HL-60/S4 (cell line): Measurements from ENCODE around the gene SLC9A1.
"Not testable (repeated sequence)": the region's sequence is repeated elsewhere in the genome, so short reads cannot be mapped to it uniquely, and the experiment has no call there.

ENCODE experiments used
- in situ Hi-C: fragments of 300-500 bp; cut with MboI; formaldehyde crosslinking; loops from 2 replicates; pipeline ENCODE4 v1.14.3; 2022; ENCODE audit warnings: low sequenced_read_pairs

SLC9A1 gene

DNA sequence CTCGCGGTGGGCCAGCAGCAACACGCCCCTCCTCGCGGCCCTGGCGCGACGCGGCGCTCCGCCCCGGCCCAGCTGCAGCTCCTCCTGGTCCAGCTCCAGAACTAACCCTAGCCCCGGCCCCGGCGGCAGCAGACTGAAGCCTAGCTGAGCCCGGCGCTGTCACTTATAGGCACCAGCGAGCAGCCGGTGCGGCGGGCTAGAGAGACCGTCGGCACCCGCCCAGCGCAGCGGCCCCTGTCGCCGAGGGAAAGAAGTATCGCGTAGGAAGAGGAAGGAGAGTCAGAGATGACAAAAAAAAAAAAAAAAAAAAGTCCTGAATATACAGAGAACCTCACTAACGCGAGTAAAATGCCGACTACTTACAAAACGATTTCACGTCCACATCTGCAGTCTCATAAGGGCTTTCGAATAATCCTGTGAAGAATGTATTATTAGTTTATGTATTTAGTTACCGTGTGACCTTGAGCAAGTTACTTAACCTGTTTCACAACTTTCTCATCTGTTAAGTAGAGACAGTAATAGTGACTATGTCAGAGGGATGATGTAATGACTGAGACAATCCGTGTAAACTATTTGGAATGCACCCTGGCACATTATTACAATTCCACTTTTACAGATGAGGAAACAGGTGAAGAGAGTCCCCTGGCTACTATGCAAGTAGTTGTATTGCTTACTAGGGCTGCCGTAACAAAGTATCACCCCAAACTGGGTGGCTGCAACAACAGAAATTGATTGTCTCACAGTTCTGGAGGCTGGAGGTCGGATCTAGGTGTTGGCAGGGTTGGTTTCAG lies at the start of gene SLC9A1:
Gene SLC9A1 (minus strand): TSS at position 135 of the 791 bp plus-strand sequence. CDS start 791 bp downstream, outside the sequence.
- in situ Hi-C loops, result no loop called here

DNA sequence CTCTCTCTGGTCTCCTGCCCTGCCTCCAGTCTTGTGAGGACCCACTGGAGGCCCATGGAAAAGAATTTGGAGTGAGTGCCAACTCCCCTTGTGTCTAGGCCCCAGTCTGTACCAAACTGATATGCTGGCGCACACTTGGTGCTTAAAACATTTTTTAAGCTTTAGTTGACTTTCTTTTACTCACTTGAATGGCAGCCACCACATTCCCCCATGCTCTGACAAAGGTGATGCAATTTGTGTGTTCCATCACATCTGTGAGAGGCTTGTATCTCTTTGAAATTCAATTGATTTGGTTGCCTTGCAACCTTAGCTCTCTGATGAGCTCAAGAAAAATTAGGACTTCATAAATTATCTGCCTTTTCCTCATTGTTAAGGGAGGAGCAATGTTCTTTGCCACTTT lies 49.0 kb upstream of the SLC9A1 start:
- in situ Hi-C loops, result no loop called here

DNA sequence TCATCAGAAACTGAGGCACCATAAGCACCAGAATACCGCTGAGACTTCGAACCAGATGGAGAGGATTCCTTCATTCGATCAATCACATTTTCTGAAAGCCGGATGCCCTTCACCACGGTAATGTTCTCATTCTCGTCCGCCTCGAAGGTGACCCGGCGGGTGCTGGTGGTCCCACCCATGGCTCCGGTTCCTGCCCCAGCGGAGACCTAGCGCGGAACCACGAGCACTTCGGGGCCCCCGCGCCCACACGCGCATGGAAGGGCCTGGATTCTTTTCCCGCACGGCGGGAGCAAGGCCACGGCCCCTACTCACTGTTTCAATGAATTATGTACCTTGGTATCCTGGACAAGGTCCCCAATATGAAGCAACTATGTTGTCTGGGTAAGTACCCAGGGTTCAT lies 46.4 kb upstream of the SLC9A1 start:
- in situ Hi-C loops, result no loop called here

DNA sequence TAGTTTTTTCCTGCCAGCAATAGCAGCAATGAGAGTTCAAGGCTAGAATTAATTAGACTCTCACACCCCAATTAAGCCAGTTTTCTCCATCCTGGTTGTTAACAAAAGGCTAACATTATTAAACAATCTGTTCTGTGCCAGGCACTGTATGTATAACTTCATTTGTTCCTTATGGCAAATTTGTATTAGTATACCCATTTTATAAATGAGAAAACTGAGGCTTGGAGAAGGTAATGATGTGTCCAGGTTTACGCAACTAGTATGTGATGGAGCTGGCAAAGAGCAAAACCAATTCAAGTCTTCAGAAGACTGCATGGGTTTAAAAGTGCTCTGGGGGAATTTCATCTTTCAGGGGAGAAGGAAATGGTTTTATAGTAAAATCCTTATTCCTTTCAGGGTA lies 38.3 kb upstream of the SLC9A1 start:
- in situ Hi-C loops, result loop anchor here (10.0 kb wide), 1 partner anchor 92 kb away; no protein-coding TSS in a partner anchor

DNA sequence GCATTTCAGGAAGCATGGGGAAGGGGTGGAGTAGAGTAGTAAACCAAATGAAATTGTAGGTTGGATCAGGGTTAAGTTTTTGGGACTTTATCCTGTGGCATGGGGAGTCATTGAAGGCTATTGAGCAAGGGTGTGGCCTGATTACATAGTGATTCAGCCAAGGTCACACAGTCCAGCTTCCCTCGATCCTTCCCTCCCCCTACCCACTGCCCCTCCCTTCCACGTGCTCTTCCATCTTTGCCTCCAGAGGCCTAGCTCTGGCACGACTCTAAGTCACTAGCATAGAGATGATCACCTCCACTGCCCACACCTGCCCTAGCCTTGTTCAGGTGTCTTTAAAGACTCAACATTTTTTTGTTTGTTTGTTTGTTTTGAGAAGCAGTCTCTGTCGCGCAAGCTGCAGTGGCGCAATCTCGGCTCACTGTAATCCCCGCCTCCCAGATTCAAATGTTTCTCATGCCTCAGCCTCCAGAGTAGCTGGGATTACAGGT lies 37.2 kb upstream of the SLC9A1 start:
- in situ Hi-C loops, result loop anchor here (10.0 kb wide), 1 partner anchor 93 kb away; no protein-coding TSS in a partner anchor

DNA sequence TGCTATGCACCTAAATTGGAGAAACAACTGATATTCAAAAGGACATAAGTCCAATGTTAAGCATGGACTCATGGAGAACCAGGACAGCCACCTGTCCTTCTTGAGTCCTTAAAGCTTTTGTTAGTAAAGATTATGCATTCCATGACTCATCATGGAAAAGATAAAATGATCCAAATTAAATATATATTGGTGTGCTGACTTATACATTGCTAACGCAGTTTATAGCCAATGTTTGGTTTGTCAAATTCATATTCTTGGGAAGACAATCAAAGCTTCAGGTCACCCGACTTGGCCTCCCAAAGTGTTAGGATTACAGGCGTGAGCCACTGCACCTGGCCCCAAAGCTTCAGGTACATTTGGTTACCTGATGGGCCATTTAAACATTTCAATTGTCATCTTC lies 29.7 kb upstream of the SLC9A1 start:
- in situ Hi-C loops, result not testable (repeated sequence)

DNA sequence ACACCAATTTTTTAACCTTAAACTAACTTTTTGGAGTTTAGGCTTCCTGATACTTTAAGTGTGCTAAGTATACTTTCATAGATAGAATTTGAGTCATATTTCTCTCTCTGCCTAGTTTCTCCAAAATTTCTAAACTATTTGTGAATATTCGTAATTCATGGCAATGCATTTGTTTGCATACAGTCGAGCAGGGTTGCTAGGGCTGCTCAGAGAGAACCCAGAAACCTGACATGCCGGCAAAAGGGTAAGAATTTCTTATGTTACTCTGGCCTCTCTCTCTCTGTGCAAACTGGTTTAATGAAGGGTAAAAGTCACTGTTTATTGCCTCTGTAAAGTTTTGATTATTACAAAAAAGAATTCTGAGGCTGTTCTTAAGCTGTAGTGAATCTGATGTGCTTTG lies 25.1 kb upstream of the SLC9A1 start:
- in situ Hi-C loops, result no loop called here

DNA sequence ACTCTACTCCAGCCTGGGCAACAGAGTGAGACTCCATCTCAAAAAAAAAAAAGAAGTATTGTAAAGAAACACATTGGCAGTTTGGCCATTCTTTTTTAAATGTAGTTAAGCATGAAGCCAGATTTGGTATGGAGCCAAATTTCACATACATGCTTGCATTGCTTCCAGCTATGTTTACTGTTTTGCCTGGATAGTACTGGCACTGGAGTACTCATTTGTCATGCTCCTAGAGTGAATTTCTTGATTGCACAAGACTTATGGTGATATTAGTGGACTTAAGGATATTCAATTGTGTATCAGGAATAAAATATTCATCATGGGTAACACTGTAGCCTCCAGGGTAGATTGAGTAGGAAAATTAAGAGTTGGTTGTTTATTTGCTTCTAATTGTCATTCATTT lies 24.5 kb upstream of the SLC9A1 start:
- in situ Hi-C loops, result no loop called here

DNA sequence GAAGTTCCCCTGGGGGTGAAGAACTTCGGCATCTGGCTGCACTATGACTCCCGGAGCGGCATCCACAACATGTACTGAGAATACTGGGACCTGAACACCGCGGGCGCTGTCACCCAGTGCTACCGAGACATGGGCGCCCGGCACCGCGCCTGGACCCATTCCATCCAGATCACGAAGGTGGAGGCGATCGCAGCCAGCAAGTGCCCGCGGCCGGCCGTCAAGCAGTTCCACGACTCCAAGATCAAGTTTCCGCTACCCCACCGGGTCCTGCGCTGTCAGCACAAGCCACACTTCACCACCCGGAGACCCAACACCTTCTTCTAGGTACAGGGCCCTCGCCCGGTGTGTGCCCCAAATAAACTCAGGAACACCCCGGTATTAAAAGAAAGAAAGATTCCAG lies 22.0 kb upstream of the SLC9A1 start:
- in situ Hi-C loops, result no loop called here

DNA sequence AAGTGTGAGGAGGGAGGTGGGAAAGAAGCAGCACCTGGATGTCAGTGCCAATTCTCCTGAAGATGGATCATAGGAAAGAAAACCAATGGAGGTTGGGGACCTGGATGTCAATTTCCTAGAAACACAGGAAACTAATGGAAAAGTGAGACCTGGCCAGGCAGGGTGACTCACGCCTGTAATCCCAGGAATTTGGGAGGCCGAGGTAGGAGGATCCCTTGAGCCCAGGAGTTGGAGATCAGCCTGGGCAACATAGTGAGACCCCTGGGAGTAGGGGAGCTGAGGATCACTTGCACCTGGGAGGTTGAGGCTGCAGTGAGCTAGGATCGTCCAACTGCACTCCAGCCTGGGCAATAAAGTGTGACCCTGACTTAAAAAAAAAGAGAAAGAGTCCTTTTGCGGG lies 21.4 kb upstream of the SLC9A1 start:
- in situ Hi-C loops, result no loop called here

DNA sequence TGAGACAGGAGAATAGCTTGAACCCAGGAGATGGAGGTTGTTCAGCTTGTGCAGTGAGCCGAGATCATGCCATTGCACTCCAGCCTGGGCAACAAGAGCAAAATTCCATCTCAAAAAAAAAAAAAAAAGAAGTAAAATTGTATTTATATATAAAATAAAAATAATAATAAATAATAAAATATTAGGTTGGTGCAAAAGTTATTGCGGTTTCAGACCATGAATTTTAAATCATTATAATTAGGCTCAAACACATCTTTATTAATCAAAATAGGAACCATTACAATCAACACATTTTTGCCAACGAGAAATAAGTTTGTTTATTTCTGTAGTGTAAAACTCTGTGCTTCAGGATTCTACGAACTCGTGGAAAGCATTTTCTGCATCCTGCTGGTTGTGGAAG lies 18.1 kb upstream of the SLC9A1 start:
- in situ Hi-C loops, result not testable (repeated sequence)

DNA sequence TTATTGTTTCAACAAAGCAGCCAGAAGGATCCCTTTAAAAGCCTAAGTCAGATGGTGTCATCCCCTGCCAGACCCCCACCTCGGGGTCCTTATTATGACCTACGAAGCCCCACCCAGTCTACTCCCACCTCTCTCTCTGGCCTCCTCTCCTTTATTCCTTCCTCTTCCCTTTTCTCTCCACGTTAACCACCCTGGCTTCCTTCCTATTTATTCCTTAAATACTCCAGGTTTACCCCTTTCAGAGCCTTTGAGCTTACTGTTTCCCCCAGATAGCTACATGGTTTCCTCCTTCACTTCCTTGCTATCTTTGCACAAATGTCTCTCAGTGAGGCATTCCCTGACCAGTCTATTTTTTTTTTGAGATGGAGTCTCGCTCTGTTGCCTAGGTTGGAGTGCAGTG lies 12.0 kb upstream of the SLC9A1 start:
- in situ Hi-C loops, result no loop called here

DNA sequence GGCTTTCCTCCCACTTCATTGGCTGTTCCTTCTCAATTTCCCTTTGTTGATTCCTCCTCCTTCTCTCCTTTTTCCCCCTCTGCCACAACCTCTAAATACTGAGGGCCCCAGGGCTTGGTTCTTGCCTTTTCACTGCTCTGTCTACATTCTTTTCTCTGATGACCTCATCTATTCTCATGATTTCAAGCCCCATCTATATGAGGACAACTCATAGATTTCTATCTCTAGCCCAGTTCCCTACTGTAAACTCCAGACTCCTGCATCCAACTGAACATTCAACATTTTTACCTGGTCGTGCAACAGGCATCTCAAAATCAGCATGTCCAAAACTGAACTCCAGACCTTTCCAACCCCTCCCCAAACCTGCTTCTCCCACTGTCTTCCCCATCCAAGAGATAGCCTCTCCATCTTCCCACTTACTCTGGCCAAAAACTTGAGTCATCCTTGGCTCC lies 11.5 kb upstream of the SLC9A1 start:
- in situ Hi-C loops, result no loop called here

DNA sequence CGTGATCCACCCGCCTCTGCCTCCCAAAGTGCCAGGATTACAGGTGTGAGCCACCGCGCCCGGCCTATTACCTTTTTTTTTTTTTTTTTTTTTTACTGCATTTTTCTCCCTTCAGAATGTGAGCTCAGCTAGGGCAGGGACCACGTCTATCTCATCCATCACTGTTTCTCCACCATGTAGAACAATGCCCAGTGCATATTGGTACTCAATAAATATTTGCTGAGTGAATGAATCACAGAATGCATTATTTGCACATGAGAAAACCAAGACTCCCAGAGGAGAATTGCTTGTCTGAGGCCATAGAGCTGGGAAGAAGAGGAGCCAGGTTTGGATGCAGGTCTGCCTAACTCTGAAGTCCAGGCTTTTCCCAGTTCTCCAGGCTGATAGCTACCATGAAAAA lies 8.2 kb upstream of the SLC9A1 start:
- in situ Hi-C loops, result no loop called here

DNA sequence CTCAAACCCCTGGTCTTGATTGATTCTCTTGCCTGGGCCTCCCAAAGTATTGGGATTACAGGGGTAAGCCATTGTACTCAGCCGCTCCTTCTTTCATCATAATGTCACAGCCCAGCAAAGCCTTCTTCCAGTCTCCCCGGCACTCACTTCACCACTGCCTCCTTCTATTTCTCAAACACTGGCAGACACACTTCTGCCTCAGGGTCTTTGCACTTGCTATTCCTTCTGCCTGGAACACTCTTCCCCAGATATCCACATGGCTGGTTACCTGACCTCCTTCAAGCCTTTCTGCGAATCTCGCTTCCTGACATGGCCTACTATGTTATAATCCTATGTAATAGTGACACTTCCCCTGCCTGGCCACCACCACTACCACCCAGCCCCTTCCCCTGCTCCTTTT lies 7.2 kb upstream of the SLC9A1 start:
- in situ Hi-C loops, result no loop called here

DNA sequence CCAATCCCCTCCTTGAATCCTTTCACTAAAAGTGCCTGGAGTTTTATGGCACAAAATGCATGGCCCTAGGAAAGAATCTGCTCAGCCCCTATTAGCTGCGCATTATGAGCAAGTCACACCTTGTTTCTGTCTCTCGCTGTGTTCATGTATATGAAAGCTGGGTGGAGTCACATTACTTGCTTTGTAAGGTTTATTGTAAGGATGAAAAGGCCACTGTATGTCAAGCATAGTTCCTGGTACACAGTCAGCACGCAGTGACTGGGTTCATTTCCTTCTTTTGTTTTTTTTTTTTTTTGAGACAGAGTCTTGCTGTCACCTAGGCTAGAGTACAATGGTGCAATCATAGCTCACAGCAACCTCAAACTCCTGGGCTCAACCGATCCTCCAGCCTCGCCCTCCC lies 6.7 kb upstream of the SLC9A1 start:
- in situ Hi-C loops, result no loop called here

DNA sequence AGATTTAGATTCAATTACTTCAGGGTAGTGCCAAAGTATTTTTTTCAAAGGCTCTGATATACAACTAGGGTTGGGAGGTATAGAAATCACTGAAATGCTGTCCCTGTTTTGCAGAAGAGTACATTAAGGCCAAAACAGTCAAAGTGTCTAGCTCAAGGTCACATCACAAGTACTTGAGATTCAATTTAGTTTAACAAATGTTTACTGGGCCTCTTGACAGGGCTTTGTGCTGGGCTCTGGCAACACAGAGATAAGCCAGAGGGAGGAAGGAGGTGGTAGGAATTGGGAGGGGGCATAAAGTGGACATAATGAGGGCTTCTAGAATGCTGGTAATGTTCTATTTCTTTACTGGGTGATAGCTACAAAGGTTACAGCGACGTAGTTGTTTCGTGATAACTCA lies 2.3 kb upstream of the SLC9A1 start:
- in situ Hi-C loops, result no loop called here

DNA sequence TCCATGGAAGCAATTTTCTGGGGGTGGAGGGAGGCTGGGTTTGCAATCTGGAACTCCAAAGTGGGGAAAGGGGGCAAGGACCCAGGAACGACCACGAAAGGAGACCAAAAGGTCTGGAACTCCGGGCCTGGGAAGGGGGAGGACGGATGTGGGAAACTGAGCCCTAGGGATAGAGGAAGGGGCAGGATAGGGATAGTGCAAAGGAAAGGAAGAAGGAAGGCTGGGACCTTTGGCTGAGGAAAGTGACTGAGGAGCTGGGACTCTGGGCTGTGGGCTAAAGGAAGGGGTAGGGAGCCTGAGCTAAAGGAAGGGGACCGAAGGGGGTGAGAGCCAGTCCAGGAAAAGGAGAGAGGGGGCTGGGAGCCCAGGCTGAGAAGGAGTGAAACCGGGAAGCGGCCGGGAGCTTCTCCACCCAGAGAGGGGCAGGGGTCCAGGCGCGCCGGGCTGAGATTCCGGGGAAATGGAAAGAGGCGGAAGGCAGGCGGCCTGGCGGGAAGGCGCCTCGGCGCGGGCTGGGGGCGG lies 395 bp downstream of the SLC9A1 start:
- in situ Hi-C loops, result no loop called here

DNA sequence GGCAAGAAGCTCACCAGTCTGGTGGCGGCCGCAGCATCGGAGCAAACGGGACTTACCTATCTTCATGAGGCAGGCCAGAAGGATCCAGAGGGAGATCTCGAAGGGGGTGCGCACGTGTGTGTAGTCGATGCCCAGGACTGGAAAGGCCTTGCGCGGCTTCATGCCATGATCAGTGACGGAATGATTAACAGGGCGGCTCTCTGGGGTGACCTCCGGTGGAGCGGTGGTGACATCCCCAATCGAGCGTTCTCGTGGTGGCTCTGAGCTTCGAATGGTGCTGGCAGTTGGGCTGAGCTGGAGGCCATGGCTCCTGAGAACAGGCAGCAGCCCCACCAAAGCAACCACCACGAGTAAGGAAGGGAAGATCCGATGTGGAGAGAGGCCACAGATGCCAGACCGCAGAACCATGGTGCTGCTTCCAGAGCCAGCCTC lies 982 bp downstream of the SLC9A1 start:
- in situ Hi-C loops, result no loop called here

DNA sequence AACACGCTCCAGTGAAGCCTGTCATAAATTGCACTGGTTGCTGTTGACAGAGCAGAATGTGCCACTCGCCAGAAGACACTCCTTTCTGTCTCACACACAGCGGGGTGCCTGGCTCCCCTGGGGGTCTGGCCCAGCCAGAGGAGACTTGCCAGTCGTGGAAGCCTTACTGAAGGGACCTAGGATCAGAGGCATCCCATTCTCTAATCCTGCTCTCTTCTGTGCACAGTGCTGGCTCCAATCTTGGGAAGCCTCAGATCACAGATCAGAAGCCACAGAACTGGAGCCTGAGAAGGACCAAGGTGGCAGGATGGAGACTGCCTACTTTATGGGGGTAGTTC lies 1.4 kb downstream of the SLC9A1 start:
- in situ Hi-C loops, result no loop called here

DNA sequence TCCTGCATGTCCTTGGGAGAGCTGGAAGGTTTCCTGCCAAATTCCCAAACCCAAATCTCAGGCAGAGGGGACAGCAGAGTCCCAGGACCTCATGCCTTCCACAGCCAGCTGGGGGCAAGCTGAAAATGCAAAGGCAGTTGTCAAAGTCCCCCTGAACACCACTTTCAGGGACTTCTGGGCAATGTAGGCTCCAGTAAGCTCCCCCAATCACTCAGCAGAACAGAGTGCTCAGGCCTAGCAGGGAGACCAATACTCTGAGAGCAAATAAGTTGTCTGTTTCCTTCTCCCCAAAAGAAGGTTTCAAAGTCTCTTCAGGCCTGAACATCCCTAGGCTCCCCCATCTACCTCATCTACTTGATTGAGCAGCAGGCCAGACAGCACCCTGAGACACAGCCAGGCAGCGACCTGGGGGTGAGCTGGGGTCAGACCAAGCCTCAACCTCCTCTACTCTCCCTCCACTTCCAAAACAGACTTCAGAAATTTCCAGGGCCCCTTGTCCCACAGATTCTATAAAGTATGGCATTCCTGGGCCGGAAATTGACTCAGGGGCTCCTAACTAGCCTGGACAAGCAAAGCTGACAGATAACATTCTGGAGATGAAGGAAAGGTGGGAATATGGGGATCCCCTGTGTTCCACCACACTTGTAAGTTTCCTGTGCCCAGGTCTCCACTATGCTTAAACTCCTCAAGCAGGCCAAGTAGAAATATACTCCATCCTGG lies 1.9 kb downstream of the SLC9A1 start:
- in situ Hi-C loops, result no loop called here
